ENCODE measurements around the gene PIP4K2C. TPM values are rescaled to one million over a fixed set of nuclear protein-coding genes. Genes with fewer than 3 reads are reported as not detected.

PIP4K2C gene
- polyA plus RNA-seq (ENCODE audit: insufficient read length in 3 of 3): 10 to 100 TPM; 36.5 to 42.1 (median 40.0) TPM
- long read RNA-seq, donor 1, partial matches to known transcripts: 24 of 28 reads
- long read RNA-seq, donor 1, other reads (novel, unspliced or antisense): 0 of 28 reads
- long read RNA-seq, donor 2, partial matches to known transcripts: 0 of 4 reads
- long read RNA-seq, donor 2, other reads (novel, unspliced or antisense): 0 of 4 reads
- long read RNA-seq, donor 3, partial matches to known transcripts: 48 of 51 reads
- long read RNA-seq, donor 3, other reads (novel, unspliced or antisense): 0 of 51 reads
- long read RNA-seq, donor 4, transcript PIP4K2C-201 (10 exons, 2,924 nt): major isoform, 6 of 6 reads
- long read RNA-seq, donor 4, partial matches to known transcripts: 0 of 6 reads
- long read RNA-seq, donor 4, other reads (novel, unspliced or antisense): 0 of 6 reads
- long read RNA-seq, donor 5: 0 reads
- long read RNA-seq, donor 6, partial matches to known transcripts: 6 of 9 reads
- long read RNA-seq, donor 6, other reads (novel, unspliced or antisense): 0 of 9 reads
- long read RNA-seq, donor 7, partial matches to known transcripts: 0 of 2 reads
- long read RNA-seq, donor 7, other reads (novel, unspliced or antisense): 0 of 2 reads
- long read RNA-seq, donor 8, transcript PIP4K2C-201 (10 exons, 2,924 nt): major isoform, 15 of 21 reads
- long read RNA-seq, donor 8, partial matches to known transcripts: 6 of 21 reads
- long read RNA-seq, donor 8, other reads (novel, unspliced or antisense): 0 of 21 reads
- long read RNA-seq, donor 9, partial matches to known transcripts: 0 of 2 reads
- long read RNA-seq, donor 9, other reads (novel, unspliced or antisense): 0 of 2 reads
- long read RNA-seq, donor 10, transcript PIP4K2C-201 (10 exons, 2,924 nt): major isoform, 5 of 10 reads
- long read RNA-seq, donor 10, partial matches to known transcripts: 5 of 10 reads
- long read RNA-seq, donor 10, other reads (novel, unspliced or antisense): 0 of 10 reads
- long read RNA-seq, donor 11, partial matches to known transcripts: 0 of 1 reads
- long read RNA-seq, donor 11, other reads (novel, unspliced or antisense): 0 of 1 reads
- long read RNA-seq, donor 12, partial matches to known transcripts: 6 of 9 reads
- long read RNA-seq, donor 12, other reads (novel, unspliced or antisense): 0 of 9 reads
- long read RNA-seq, donor 13: 0 reads
- long read RNA-seq, donor 14, partial matches to known transcripts: 0 of 2 reads
- long read RNA-seq, donor 14, other reads (novel, unspliced or antisense): 0 of 2 reads
- long read RNA-seq, donor 15: 0 reads
- long read RNA-seq, donor 16, transcript PIP4K2C-201 (10 exons, 2,924 nt): major isoform, 8 of 17 reads
- long read RNA-seq, donor 16, partial matches to known transcripts: 9 of 17 reads
- long read RNA-seq, donor 16, other reads (novel, unspliced or antisense): 0 of 17 reads

DNA sequence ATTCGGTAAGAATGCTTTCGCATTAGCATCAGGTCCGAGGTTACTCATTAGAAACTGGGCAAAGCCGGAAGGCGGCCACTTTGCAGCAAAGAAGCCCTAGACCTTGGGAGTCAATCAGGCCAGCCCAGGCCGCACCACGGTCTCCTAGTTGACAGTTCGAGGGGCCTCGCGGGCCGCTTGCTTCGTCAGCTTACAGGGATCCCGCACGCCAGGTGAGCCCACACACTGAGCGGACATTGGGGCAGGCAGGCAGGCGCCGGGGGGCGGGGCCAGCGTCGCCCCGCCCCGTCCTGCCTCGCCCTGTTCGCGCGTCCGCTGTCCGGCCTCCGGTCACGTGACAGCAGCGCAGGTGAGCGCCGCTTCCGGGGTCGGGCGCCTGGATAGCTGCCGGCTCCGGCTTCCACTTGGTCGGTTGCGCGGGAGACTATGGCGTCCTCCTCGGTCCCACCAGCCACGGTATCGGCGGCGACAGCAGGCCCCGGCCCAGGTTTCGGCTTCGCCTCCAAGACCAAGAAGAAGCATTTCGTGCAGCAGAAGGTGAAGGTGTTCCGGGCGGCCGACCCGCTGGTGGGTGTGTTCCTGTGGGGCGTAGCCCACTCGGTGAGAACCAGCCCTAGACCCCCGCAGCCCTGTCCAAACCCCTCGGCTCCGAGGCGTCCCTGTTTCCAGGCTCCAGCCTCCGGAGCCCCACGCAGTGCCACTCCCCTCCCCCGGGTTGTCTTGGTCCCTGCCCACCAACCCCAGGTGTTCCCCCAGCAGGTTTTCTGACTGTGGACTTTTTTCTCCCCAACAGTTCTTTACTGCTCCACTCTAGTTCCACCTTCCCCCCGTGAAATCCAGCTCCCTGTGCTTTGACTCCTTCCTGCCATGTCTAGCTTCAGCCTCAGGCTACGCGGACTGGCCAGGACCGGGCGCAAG lies at the start of gene PIP4K2C:
TSS of gene PIP4K2C (plus strand) at position 329 of the 918 bp plus-strand sequence. CDS start at position 427, 98 bp downstream.
- peak in 8 of 11 donors; percentile 53 to 81 (median 68) for DNase-seq (ENCODE audit: extremely low read depth in 1 of 11, low read depth in 9 of 11, low spot score in 4 of 11)

DNA sequence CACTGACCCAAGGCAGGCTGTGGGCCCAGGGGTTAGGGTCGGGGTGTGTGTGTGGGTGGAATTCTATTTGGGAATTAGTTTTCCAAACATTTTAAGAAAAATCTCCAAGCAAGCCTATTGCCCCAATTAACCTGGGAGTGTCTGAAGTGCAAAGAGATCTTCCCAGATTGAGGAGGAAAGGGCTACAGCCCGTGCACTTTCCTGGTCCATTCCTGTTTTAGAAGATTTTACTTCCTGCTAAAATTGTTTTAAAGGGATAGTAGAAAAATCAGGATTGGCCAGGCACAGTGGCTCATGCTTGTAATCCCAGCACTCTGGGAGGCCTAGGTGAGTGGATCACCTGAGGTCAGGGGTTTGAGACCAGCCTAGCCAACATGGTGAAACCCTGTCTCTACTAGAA lies 49.3 kb upstream of the PIP4K2C start:
- no peak for DNase-seq (ENCODE audit: extremely low read depth in 1 of 11, low read depth in 9 of 11, low spot score in 4 of 11)

DNA sequence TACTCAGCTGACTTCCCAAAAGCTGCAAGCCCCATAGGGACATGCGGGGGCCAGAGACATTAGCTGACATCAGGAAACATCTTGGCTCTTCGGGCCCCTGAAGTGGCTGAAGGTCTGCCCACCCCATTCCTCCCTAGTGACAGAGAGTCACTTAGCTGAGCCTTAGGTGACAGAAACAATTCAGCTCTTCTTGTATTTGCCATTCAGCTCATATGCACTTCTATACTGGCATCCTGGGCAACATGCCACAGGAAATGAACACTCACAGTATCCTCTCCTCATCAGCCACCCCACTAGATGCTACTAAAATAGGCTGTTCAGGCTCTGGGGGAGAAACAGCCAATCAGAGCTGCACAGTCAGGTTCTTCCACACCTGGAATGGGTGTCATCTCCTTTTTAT lies 47.4 kb upstream of the PIP4K2C start:
- no peak for DNase-seq (ENCODE audit: extremely low read depth in 1 of 11, low read depth in 9 of 11, low spot score in 4 of 11)

DNA sequence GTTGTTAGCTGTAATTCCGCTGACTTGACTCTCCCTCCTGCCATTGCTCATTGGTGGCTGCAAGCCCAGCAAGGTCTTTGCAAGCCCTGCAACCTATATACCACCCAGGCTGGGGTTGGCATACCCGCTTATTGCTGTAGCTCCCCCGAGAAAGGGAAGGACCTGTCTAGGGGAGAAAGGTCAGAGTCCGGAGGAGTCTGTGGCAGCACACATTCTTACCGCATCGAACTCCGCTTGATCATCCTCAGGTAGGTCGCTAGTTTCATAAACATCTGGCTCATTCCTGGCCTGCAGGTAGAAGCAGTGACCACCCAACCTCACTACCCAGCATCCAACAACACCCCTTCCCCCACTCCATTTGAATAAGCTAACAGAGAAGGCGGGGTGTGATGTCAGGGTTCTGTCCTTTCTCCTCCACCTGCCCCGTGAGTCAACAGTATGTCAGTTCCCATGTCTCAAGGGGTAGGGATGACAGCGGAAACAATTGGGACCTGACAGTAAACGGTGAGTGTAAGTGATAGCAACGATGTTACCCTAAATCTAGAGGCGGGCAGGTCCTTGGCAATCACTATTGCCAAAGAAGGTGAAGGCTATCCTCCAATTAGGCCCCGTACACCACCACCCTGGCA lies 45.1 kb upstream of the PIP4K2C start:
- no peak for DNase-seq (ENCODE audit: extremely low read depth in 1 of 11, low read depth in 9 of 11, low spot score in 4 of 11)

DNA sequence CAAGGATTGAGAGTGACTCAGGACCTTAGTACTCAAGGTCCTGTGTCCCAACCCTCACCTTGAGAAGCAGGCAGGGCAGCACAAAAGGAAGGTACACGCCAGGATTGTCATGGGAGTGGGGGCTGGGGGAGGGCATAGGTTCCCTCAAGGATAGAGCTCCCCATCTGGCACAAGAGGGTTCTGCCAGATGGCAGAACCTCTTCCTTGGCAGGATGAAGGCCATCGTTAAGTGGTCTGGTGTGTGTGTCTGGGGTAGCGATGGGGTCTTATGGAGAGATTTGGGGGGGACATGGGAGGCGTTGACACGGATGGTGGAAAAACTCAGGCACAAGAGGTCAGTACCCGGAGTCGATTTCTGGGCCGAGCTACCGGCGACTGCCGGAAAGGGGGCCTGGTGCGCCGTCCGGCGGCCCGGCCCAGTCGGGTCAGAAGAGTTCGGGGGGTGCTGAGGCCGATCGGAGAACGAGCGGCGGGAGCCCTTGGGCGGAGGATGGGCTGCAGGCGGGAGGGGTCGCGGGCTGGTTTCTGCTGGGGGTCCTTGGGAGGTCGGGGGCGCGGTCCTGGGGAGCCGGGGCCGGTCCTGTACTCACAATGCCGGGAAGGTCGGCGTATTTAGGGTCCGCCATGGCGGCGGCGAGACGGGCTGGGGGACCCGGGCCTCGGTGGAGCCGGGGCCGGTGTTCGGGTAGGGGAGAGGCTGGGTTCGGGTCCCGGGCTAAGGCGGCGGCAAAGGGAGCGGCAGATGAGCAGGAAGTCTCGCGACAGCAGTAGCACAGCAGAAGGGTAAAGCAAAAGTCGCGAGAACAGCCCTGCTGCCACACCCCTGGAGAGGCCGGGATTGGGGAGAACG lies 44.3 kb upstream of the PIP4K2C start, which contains the start of gene DCTN2:
TSS of gene DCTN2 (minus strand) at position 755 of the 850 bp plus-strand sequence. CDS start at position 626, 129 bp downstream.
- DNase-seq (ENCODE audit: extremely low read depth in 1 of 11, low read depth in 9 of 11, low spot score in 4 of 11): peak; percentile 90 to 96 (median 93)

DNA sequence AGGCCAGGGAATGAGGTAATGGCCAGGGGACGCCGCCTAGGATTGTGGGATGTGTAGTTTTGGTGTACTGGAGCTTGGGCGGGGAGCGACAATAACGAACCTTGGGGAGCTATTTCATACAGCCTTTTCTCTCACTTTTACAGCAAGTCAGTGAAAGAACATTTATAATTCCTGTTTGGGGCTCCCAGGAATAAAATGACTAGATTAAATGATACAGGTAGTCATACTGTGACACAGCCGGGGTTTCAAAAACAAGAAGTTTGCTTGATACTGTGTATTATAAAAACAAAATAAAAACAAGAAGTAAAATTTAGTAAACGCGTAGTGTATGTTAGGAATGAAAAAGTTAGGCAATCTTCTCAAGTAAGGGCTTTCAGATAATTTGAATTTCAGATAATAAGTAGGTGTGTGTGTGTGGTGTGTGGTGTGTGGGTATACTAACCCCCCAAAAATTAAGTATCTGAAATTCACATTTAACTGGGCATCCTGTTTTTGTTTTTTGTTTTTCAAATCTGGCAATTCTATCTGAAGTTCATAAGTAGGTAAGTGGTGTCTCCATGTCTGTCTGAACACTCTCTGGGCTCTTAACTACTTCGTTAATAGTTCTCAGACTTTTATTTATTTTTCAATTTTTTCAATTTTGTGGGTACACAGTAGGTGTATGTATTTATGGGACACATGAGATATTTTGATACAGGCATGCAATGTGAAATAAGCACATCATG lies 43.5 kb upstream of the PIP4K2C start:
- DNase-seq (ENCODE audit: extremely low read depth in 1 of 11, low read depth in 9 of 11, low spot score in 4 of 11): no peak

DNA sequence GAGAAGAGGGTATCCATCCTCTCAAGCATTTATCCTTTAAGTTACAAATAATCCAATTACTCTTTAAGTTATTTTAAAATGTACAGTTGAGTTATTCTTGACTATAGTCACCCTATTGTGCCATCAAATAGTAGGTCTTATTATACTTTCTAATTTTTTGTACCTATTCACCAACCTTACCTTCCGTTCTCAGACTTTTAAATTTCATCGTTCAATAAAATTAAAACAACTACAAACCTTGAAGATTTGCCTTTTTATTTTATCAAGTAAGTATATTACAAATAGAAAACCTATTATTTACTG lies 43.0 kb upstream of the PIP4K2C start:
- DNase-seq (ENCODE audit: extremely low read depth in 1 of 11, low read depth in 9 of 11, low spot score in 4 of 11): no peak

DNA sequence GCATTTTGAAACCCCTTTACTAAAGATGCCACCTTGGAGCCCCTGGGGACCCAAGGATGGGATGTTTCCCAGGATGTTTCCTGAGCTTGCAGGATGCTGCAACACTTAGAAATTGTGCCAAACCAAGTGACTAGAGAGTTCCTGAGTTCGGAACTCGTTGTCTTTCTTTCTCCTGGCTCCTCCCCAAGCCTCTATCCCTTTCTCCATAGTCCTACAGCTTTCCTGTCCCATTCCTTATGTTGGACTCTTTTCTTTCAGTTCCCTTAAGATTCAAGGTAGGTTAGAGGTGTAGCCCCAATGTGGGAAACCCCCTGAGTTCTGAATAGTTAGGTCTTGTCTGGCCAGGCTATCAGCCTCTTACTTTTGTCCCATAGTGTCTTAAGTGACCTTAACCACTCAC lies 42.5 kb upstream of the PIP4K2C start:
- DNase-seq (ENCODE audit: extremely low read depth in 1 of 11, low read depth in 9 of 11, low spot score in 4 of 11): no peak

DNA sequence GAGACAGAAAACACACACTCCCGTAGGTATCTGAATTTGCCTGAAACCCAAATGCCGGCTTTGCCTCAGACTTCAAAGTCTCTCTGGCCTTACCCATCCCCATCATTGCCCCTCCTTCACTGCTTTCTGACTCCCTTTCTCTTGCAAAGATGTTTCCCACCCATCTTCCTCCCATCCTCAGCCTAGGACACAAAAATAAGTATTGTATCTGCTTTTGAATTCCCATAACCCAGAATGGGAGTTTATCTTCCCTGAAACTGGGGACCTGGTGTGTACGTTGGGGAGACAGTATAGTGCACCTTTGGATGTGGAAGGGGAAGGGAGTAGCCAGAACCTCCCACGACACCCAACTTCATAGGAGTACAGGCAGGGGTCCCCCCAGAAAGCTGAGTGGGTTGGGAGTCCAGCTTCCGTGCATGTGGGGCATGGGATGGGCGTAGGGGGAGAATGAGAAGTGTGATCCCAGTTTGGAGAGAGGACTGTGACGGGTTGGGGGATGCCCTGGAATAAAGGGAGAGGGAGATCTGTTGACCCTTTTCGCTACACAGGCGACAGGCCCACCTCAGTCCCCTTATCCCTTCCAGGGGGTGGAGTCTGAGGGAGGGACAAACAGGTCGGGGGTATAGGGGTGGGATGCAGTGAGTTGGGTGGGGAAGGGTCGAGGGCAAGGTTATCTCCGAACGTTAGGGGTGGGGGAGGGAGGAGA lies 41.6 kb upstream of the PIP4K2C start:
- no peak for DNase-seq (ENCODE audit: extremely low read depth in 1 of 11, low read depth in 9 of 11, low spot score in 4 of 11)

DNA sequence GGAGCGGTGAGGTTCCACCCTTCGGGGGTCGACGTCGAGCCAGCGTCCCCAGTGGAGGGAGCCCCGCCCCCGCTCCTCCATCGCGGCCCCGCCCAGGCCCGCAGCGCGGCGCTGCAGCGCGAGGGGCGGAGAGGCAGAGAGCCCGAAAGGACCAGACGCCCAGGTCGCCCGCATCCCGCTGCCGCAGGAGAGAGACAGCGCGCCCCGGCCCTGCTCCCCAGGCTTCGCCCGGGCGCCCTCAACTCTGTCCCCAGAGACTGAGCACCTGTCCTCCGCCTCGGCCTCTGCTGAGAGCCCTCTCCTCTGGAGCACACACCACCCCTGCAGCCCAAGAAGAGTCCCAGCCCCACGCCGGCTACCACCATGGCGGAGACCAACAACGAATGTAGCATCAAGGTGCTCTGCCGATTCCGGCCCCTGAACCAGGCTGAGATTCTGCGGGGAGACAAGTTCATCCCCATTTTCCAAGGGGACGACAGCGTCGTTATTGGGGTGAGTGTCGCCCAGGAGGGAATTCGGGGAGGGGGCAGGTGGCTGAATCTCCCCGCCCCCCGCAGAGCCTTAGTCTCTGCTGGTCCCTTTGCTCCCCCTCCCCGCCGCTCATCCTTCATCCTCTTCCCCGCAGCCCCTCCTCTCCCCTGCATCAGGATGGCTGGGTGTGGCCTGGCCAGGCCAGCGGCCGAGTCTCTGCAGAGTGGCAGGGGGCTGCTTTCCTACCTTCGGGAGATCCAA lies 40.9 kb upstream of the PIP4K2C start, which contains the start of gene KIF5A:
TSS of gene KIF5A (plus strand) at position 136 of the 732 bp plus-strand sequence. CDS start at position 364, 228 bp downstream.
- no peak for DNase-seq (ENCODE audit: extremely low read depth in 1 of 11, low read depth in 9 of 11, low spot score in 4 of 11)

DNA sequence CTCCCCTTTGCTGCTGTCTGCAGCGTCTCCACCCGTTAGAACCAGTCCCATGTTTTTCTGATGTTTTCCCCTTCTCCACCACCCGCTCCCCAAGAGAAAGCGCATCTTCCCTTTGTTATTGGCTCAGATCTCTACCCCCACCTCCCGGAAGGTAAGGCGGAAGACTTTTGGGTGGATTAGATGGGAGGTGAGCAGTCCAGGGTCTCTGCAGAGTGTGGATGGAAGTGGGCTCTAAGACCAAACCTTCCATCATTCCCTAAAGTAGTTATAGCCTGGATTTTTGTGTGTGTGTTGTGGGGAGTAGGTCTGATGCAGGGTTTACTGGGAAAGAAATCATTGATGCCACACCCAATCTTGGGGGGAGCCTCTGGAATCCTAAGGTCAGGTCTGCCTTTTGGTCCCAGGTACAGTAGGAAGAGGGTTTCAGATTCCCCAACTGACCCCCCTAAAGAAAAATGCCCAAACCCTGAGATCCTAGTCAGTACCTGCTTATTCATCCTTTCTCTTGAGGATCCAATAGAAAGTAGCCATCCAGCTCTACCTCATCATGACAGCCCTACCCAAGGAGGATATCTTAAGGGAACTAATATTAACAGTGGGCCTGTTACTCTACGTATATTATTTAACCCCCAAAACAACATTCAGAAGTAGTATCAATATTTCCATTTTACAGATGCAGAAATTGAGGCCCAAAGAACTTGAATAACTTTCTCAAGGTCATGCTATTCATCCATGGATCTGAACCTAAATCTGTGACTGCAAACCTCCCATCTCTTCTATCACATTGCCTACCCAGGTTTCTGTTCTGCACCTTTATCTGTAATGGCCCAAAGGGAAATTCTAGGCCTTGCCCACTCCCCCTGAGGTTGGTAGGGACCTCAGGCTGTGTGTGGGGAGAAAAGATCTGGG lies 40.1 kb upstream of the PIP4K2C start:
- DNase-seq (ENCODE audit: extremely low read depth in 1 of 11, low read depth in 9 of 11, low spot score in 4 of 11): no peak

DNA sequence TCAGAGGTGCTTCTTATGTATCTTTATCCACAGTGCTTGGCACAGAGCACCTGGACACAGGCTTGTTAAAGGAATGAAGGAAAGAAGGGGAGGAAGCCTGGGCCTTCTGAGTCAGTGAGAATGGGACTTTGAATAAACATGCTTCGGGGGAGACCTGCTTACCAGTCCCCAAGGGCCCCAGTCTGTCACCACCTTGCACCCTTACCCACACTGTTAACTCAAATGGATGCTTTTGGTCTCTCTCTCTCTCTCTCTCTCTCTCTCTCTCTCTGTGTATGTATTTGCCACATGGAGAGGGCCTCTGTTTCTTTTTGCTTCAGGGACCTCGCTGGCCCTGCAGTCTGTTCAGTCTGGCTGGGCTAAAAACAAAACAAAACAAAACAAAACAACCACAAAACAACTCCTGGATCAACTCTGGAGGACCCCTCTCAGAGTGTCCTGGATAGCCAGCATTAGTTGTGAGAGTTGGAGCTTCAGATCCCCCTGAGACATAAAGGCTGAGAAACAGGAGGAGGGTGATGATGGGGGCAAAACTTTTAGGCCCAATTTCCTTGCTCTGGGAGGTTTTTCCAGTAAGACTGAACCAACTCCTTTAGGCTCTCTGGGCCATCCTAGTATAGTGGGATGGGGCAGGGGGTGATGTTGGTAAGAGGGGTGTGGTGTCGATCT lies 39.2 kb upstream of the PIP4K2C start:
- no peak for DNase-seq (ENCODE audit: extremely low read depth in 1 of 11, low read depth in 9 of 11, low spot score in 4 of 11)

DNA sequence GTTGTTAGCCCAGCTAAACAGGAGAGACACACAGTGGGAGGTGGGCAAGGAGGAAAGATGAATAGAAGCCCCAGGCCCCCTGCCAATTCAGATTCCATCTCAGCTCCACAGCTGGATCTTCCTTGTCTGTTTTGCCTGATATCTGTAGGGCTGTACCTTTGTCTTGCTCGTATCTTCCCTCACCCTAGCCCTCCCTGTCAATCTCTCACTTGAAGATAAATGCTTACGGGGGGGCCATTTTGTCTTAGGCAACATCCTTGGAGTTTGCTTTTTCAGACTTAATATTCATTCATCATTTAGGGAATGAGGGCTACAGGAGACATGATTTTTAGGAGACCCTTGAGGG lies 38.7 kb upstream of the PIP4K2C start:
- no peak for DNase-seq (ENCODE audit: extremely low read depth in 1 of 11, low read depth in 9 of 11, low spot score in 4 of 11)
